Esophagus mucosa (tissue), 1 donor: ENCODE measurements around the gene DOCK3. TPM values are rescaled to one million over a fixed set of nuclear protein-coding genes. Genes with fewer than 3 reads are reported as not detected.
A peak's percentile ranks its signal among the peaks of the same experiment; 100 is the strongest.
"Not testable (repeated sequence)": the region's sequence is repeated elsewhere in the genome, so short reads cannot be mapped to it uniquely, and the experiment has no call there.

Experiments
- ATAC-seq: fragments of 200-7000 bp; cut with Tn5 transposase; one replicate; pipeline ENCODE4 v1.9.1; 2020
- total RNA-seq: library from RNA; stranded (reverse); gene quantifications from one replicate; pipeline ENCODE4 v1.2.4, GENCODE V29; 2023
- donor health status: DM: yes; HTN: yes; CAD: no.

Gene DOCK3
- total RNA-seq, 1 donor from 2014 or later: 0.84 TPM

DNA sequence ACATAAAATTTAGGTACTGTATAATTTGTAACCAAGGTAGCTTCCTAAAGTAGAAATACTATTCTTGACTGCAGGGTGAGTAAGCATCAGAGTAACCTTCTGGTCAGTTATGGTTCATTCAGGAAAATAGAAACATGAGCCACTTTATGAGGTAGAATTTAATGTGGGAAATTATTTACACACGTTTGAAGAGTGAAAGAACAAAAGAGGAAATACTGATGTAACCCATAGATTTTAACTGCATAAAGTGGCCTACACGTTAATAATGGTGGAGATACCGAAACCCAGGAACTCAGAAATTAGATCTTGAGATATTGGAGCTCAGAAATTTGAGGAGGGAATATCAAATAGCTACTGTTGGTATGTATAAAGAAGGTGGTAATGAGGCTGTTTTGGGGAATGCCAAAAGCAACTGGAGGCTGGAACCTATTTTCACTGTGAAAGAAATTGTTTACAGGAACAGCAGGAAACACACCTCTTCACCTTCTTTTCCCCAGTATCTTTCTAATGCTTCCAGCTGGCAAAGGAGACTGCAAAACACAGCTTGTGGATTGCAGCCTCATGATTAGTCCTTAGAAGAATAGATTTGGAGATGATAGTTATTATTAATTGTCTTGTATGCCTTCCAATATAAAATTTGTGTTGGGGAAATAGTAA is 216.1 kb downstream of the DOCK3 start:
- ATAC-seq: no peak

DNA sequence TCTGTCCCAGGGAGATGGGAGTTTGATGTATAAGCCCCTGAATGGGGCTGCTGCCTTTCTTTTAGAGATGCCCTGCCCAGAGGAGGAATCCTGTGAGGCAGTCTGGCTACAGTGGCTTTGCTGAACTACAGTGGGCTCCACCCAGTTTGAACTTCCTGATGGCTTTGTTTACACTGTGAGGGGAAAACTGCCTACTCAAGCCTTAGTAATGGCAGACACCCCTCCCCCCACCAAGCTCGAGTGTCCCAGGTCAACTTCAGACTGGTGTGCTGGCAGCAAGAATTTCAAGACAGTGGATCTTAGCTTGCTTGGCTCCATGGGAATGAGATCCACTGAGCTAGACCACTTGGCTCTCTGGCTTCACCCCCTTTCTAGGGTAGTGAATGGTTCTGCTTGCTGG is 226.4 kb downstream of the DOCK3 start:
- ATAC-seq: not testable (repeated sequence)

DNA sequence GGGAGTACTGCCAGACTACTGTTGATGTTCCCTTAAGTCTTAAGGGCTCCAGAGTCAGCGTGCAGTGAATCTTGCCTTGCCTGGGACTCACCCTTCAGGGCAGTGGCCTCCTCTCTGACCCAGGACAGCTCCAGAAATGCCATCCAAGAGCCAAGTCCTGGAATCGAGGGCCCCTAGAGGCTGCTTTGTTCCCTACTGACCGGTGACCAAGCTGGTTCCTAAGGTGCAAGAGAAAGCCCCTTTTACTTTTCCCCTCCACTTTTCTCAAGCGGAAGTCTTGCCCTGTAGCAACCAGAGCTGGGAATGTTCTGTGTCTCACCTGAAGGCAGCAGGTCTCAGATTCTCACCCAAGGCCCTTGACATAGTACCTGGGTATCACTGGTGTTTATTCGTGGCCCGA is 238.0 kb downstream of the DOCK3 start:
- ATAC-seq: no peak

DNA sequence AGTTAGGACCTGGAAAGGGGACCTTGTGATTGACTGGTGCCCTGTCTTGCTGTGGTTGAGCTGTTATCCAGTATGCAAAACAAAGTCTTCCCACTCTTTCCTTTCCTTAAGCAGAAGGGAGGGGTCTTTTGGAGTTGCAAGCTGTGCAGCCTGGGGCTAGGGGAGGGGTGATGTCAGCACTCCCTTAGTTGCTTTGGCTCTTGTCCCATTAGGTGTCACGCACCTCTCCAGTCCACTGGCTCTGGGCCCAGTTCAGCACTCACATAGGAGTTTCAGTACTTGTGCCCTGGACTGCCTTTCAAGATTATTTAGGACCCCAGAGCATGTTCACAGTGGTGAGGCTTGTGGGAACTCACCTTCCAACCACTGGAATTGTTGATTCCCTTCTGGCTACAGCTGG is 238.5 kb downstream of the DOCK3 start:
- ATAC-seq: peak; percentile 15

DNA sequence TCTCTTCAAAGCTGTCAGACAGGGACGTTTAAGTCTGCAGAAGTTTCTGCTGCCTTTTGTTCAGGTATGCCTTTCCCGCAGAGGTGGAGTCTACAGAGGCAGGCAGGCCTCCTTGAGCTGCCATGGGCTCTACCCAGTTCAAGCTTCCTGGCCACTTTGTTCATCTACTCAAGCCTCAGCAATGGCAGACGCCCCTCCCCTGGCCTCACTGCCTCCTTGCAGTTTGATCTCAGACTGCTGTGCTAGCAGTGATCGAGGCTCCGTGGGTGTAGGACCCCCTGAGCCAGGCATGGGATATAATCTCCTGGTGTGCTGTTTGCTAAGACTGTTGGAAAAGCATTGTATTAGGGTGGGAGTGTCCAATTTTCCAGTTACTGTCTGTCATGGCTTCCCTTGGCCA is 247.3 kb downstream of the DOCK3 start:
- not testable (repeated sequence) for ATAC-seq

DNA sequence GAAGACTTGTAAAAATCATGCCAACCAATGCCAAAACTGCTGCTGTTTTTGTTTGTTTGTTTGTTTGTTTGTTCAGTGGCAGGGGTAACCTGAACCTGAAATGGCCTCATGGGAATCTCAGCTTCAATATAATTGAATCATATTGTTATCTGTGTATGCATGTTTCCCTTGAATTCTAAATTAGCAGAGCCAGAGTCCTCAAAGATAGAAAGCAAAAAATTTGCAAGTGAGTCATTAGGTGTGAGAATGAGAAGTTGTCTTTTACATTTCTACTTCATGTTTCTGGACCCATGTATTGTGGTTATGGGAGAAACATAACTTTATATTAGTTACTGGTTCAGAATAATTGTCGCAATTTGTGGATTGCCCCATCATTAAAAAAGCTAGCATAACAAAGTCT is 249.2 kb downstream of the DOCK3 start:
- ATAC-seq: no peak

DNA sequence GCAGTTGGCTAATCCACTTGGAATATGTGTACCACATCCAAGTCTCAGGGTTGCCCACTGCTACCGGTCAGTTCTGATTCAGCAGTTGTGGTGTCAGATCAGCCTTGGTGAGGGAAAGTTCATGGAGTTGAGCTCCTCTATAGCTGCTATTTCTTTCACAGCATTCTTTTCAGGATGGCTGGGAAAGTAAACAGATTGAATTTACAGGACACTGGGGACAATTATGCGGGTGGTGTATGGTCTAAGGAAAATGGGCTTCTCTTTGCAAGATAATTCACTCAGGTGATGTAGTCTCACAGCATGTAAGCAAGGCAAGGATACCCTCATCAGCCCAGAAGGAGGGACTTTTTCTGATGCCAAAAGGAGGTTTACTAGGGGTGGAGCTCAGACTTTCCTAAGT is 249.9 kb downstream of the DOCK3 start:
- no peak for ATAC-seq

DNA sequence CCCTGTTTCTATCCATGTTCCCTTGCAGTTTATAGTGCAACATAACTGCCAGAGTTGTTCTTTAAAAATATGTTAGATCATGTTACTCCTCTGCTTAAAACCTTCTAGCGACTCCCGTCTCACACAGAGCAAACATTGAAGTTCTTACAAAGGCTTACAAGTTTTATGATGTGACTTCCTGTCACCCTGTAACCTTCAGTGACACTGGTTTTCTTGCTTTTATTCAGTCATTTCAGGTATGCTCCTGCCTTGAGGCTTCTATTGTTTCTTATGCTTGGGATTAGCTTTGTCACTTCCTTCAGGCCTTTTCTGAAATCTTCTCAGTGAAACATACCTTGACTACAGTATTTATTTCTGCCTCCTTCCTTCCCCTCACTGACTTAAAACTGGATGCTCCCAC is 252.1 kb downstream of the DOCK3 start:
- peak; percentile 32 for ATAC-seq

DNA sequence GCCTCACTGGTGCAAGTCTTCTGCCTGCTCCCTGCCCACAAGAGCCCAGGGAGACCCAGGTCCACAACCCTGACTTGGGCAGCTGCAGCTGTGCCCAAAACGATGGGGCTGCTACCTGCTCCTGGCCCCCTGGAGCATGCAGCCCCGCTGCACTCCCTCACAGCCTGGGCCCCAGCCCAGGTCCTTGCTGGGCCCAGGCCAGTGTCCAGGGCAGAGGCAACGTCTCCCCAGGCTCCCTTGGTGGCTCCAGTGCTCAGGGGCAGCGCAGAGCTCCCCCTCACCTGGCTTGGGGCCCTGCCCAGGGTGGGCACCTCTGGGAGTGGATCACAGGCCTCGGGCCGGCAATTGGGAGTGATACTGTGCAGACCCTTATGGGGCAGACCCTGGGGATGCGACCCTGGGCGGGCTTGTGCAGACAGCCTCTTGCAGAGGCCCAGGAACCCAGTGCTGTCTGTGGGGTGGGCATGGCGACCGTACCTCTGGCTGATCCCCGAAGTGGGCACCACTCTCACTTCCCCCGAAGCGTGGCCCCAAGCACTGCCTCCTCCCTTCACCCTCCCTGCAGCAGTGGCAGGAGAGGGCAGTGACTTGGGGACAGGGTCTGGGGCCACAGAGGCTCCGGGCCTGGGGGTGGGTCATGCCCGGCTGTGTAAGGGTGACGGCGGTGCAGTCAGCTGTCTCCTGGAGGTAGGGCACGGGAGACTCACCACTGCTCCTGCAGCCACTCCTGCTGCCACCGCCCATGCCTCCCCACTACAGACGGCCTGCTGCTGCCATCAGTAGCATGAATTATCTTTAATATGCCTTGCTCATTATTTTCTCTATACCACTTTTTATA is 255.9 kb downstream of the DOCK3 start:
- peak; percentile 13 for ATAC-seq

DNA sequence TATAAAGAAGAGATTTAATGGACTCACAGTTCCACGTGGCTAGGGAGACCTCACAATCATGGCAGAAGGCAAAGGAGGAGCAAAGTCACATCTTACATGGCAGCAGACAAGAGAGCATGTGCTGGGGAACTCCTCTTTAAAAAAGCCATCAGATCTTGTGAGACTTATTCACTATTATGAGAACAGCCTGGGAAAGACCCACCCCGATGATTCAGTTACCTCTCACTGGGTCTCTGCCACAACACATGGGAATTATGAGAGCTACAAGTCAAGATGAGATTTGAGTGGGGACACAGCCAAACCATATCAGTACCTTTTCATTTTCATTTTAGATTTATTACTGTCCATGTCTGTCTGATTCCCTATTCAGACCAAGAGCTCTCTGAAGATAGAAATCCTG is 258.2 kb downstream of the DOCK3 start:
- ATAC-seq: not testable (repeated sequence)

DNA sequence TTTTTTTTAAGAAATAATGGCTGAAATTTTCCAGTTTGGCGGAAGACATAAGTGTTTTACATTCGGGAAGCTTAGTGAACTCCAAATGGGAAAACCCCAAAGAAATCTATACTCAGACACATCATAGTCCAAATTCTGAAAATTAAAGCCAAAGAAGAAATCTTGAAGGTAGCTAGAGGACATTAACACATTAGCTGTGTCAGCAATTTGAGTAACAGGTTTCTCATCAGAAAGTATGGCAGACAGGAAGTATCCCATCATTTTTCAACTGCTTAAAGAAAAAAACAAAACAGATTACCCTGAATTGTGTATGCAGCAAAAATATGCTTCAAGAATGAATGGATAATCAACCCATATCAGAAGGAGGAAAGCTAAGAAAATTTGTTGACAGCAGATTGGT is 261.7 kb downstream of the DOCK3 start:
- ATAC-seq: no peak

DNA sequence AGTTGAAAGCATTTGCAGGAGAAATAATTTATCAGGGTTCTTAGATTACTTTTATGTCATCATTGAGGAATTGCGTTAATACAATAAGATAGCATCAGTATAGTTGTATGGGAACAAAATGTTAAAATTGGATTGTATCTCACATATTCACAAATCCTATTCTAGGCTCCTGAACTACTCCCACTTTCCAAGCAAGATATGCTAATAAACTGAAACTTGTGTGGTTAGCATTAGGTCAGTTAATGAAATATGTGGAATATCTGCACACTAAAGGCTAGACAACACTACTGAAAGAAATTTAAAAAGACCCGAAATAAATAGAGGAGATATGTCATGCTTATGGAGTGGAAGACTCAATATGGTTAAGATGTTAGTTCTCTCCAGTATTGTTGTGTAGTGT is 272.7 kb downstream of the DOCK3 start:
- no peak for ATAC-seq

DNA sequence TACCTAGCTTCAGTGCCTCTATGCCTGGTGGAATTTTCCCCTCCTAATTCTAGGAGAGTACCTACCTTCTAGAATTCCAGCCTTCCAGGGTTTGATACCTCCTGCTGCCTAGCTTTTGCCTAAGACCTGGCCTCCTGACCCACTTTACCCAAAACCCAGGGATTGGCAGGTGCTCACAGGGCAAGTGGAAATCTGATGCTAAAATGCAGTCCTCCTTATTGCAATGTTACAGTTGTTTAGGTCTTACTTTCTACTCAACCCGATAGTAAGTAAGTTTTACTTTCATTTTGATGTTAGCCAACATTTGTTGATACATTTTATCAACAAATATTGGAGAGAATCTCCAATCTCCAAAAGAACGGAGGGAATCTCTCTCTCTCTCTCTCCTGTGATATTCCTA is 275.9 kb downstream of the DOCK3 start:
- no peak for ATAC-seq

DNA sequence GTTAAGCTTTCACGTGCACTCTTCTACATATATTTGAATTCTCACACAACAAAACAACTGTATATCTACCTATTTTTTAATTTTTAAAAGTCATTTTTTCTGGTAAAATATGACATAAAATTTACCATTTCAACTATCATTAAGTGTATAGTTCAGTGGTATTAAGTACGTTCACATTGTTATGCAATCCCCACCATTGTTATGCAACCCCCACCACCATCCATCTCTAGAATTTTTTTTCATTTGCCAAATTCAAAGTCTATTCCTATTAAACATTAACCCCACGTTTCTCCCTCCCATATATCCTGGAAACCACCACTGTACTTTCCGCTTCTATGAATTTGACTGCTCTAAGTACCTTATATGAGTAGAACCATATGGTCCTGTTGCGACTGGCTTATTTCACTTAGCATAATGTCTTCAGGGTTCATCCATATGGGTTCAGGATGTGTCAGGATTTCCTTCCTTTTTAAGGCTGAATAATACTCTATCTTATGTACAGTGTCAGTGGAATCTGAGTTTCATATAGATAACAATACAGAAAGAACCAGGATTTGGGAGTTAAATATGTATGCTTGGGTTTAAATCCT is 279.2 kb downstream of the DOCK3 start:
- no peak for ATAC-seq

DNA sequence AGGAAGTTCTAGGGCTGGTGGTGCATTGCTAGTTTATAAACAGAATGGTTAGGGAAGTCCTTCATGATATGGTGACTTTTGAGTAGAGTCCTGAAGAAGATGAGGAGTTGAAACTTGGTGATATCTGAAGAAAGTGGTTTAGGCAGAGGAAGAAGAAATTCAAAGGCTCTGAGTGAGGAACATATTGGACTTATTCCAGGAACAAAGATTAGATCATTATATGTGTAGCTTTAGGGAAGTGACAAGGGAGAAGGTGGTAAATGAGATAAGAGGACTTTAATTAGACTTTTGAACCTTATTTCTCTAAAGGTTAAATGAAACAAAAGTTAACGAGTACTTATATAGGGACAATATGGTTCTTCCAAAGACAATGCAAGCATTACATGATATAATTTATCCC is 286.7 kb downstream of the DOCK3 start:
- no peak for ATAC-seq

DNA sequence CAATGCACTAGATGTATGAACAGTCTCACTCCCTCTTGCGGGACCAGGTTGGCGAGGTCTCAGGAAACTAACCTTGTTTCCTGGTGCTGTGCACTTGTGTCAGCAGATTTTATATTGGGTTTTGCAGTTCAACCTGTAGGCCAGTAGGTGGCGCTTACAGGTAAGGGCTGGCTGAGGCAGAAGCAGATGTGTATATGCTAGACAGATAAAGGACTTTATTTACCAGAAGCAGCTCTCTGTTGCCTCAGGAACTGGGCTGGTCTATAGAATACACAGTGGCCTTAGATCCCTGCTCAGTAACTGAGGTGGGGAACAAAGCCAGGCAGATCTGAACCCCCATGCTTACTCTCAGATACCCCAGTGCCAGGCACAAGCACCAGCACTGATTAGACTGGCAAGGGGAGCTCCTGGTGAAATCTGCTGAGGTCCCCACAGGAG is 296.8 kb downstream of the DOCK3 start:
- peak; percentile 86 for ATAC-seq

DNA sequence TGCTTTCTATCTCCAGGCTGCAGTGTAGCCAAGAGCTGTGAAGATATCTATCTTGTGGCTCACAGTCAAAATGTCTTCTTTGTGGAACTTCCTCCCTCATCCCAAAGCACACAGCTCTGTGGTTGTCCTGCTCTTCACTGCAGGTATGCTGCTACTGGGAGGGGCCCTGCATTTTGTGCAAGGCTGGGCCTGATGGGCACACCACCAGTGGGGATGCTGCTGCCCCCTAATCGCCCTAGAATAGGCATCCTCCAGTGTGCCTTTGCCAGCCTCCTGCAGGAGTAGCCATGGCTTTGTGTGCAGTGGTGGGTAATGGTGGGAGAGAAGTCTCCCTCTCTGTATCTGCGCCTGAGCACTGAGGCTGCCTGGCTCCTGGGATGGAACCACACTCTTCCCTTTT is 297.3 kb downstream of the DOCK3 start:
- ATAC-seq: no peak

DNA sequence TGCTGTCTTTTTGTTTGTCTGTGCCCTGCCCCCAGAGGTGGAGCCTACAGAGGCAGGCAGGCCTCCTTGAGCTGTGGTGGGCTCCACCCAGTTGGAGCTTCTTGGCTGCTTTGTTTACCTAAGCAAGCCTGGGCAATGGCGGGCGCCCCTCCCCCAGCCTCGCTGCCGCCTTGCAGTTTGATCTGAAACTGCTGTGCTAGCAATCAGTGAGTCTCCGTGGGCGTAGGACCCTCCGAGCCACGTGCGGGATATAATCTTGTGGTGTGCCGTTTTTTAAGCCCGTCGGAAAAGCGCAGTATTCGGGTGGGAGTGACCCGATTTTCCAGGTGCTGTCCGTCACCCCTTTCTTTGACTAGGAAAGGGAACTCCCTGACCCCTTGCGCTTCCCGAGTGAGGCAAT is 303.9 kb downstream of the DOCK3 start:
- not testable (repeated sequence) for ATAC-seq

DNA sequence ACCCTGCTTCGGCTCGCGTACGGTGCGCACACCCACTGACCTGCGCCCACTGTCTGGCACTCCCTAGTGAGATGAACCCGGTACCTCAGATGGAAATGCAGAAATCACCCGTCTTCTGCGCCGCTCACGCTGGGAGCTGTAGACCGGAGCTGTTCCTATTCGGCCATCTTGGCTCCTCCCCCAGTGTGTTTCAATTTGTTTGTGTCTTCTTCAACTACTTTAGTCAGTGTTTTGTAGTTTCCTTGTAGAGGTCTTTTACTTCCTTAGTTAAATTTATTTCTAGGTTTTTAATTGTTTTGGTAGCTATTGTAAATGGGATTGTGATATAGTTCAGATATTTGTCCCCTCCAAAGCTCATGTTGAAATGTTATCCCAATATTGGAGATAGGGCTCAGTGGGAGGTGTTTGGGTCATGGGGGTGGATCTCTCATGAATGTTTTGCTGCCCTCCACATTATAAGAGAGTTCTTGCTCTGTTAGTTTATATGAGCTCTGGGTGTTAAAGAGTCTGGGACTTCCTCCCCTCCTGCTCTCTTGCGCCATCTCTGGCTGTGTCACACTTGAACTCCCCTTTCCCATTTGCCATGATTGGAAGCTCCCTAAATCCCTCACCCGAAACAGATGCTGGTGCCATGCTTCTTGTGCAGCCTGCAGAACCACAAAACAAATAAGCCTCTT is 304.4 kb downstream of the DOCK3 start:
- no peak for ATAC-seq

DNA sequence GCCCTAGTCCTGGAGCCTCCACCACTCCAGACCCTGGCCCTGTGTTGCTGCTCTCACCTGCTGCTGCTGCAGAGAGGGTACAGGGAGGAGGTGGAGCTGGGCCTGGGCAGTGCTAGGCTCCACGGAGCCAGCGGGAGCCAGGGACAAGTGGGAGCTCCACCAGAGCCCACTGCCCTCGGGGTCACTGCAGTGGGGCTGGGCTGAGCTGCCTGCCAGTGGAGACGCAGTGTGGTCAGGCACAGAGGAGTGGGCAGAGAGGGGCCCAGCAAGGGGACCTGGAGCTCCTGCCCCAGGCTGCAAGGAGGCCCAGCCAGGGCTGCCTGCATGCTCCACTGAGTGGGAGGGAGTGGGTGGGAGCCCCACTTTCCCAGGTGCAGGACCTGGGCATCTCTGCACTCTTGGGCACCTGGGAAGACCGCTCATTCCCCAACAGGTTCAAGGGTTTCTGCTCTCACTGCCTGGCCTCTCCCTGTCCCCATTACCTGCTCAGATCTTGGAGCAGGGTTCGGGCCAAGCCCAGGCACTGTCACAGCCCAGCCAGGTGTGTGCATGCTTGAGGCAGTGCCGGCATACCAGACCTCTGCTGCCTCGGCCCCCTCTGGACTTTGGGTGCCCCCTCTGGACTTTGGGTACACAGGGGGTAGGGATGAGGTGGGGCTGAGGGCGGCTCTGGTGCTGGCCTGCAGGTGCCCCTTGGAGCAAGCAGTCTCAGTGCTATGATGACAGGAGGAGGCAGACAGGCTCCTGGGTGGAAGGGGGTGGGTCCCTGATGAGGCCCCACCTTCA is 308.0 kb downstream of the DOCK3 start:
- no peak for ATAC-seq

DNA sequence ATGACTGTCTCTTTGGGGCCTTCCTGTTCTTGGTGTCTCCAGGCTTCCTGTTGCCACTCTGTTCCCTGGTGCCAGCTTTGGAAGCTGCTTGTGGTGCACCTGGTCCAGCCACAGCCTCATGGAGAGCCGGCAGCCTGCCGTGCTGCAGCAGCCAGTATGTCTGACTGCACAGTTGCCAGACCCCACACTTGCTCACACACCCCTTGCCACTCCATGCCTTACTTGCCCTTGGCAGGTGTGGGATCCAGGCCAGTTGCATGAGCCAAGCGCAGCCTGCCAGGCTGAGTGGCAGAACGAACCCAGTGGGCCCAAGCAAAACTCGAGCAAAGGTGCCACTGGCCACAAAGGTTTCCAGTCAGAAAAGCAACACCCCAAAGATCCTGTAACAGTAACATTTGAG is 309.2 kb downstream of the DOCK3 start:
- ATAC-seq: no peak

DNA sequence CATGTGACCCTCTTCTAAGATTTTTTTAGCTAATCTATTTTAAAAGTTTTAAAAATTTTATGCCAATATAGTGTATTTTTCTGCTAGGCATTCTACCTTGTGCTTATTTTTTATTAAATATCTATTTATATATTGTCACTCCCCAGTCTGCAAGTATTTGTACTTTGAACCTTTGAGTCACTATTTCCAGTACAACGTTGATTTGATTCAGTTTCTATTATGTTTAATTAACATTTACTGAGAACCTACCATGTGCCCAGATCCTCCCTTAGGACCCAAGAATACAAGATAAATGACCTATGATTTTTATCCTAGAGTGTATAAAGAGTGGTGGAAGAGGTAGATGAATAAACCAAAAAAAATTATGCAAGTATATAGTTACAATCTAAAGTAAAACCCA is 311.2 kb downstream of the DOCK3 start:
- ATAC-seq: no peak
